ENCODE data around the gene OXGR1. TPM values are rescaled to one million over a fixed set of nuclear protein-coding genes. Genes with fewer than 3 reads are reported as not detected.

OXGR1 gene
- total and polyA plus RNA-seq, 2 of the 4 experiments (the other 2 are of a cell fraction): not detected

GRCh38 chr13:97005625-97006262 lies 11.5 kb upstream of the OXGR1 start:
- Histone ChIP-seq H3K27me3 (ENCODE audit: control insufficient read depth, insufficient read depth, low read length) (peaks cover 5% of the 10 kb centered on the region; the same call in 1 of the 2 replicates), H3K23ac (ENCODE audit: low read depth, low read length) (peak overlapping the region; percentile 74), H3K14ac (replicated peaks; ENCODE audit: low read depth, low read length) (peak overlapping the region; percentile 64), H2BK15ac (ENCODE audit: low read depth, low read length) (peak overlapping the region; percentile 22; the same call in 1 of the 3 replicates), H3K9me1 (ENCODE audit: insufficient read depth, low read length) (peaks cover 15% of the 10 kb centered on the region), H3K4me2 (ENCODE audit: low read depth, low read length) (peak overlapping the region; percentile 64), H2AK5ac (ENCODE audit: low read depth, low read length) (peak overlapping the region; percentile 72; the same call in 1 of the 2 replicates), H4K8ac (ENCODE audit: low read depth in 2 of 2, low read length in 2 of 2) (peak overlapping the region in 1 of 2 experiments; percentile 90; a peak in 2 of 4 replicates), H3K79me1 (ENCODE audit: low read depth in 1 of 2, low read length in 2 of 2) (no peaks in the 10 kb centered on the region), H3K4me1 (ENCODE audit: control insufficient read depth, insufficient read depth, low read length) (peaks cover 9% of the 10 kb centered on the region), H4K5ac (ENCODE audit: low read depth, low read length) (no peak overlapping the region), H2AK9ac (replicated peaks; ENCODE audit: low read depth, low read length, poor library complexity) (peak overlapping the region; percentile 31), H3K18ac (ENCODE audit: low read depth, low read length) (peak overlapping the region; percentile 69; the same call in 1 of the 2 replicates), H2BK20ac (ENCODE audit: low read depth, low read length) (peak overlapping the region; percentile 97), H3K4ac (ENCODE audit: low read depth, low read length) (peak overlapping the region; percentile 87), H2AFZ (replicated peaks; ENCODE audit: low read length, poor library complexity) (peak overlapping the region; percentile 87), H3K9ac (ENCODE audit: low read depth, low read length) (no peak overlapping the region), H3K27ac (ENCODE audit: insufficient read depth, low read length) (peak overlapping the region; percentile 46), H4K20me1 (ENCODE audit: insufficient read depth, low read length) (no peaks in the 10 kb centered on the region), H3K36me3 (ENCODE audit: control insufficient read depth, insufficient read depth, low read length) (no peaks in the 10 kb centered on the region), H3K56ac (ENCODE audit: extremely low read depth, insufficient read depth, low read length) (peak overlapping the region; percentile 77; the same call in 1 of the 2 replicates), H3K9me3 (ENCODE audit: control insufficient read depth, insufficient read depth, low read length) (no peaks in the 10 kb centered on the region), H2BK120ac (ENCODE audit: low read depth, low read length) (peak overlapping the region; percentile 97), H4K91ac (ENCODE audit: insufficient read depth, low read depth, low read length) (peak overlapping the region; percentile 47), H3K4me3 (ENCODE audit: insufficient read depth, low read depth, low read length) (no peak overlapping the region), H2BK5ac (ENCODE audit: low read depth, low read length, poor library complexity, severe bottlenecking) (peak overlapping the region; percentile 46)
- dilution Hi-C loops (cut with HindIII; ENCODE audit: low sequenced_read_pairs, unreplicated experiment) (no loop called here), in situ Hi-C loops (cut with MboI; ENCODE audit: low sequenced_read_pairs) (no loop called here), intact Hi-C loops (cut with micrococcal nuclease) (no loop called here)
- peak; percentile 82 for ATAC-seq (ENCODE audit: low read depth)
- no peak for TF ChIP-seq RAD21 (IDR thresholded peaks at IDR 0.05; ENCODE audit: low read length)
- TF ChIP-seq ELK1 (IDR thresholded peaks at IDR 0.05; ENCODE audit: borderline replicate concordance, low read depth, low read length): no peak
- TF ChIP-seq RCOR1 (IDR thresholded peaks at IDR 0.05; ENCODE audit: insufficient replicate concordance, low read length): no peak
- TF ChIP-seq CEBPB (IDR thresholded peaks at IDR 0.05; ENCODE audit: low read depth, low read length): no peak
- TF ChIP-seq SMC3 (IDR thresholded peaks at IDR 0.05; ENCODE audit: low read depth, low read length): no peak
- TF ChIP-seq MAFK (IDR thresholded peaks at IDR 0.05; ENCODE audit: low read depth, low read length): no peak
- no peak for TF ChIP-seq CHD1 (IDR thresholded peaks at IDR 0.05; ENCODE audit: low read depth, low read length)
- no peak for TF ChIP-seq MAZ (IDR thresholded peaks at IDR 0.05; ENCODE audit: borderline replicate concordance, low read depth, low read length)
- TF ChIP-seq RFX5 (IDR thresholded peaks at IDR 0.05; ENCODE audit: low read depth, low read length): no peak
- no peak for TF ChIP-seq FOS (IDR thresholded peaks at IDR 0.05; ENCODE audit: low read depth, low read length)
- no peak for TF ChIP-seq USF2 (IDR thresholded peaks at IDR 0.05; ENCODE audit: low read depth, low read length)
- TF ChIP-seq NFE2L2 (IDR thresholded peaks at IDR 0.05; ENCODE audit: low read depth, low read length): no peak
- no peak for TF ChIP-seq MXI1 (IDR thresholded peaks at IDR 0.05; ENCODE audit: borderline replicate concordance, low read depth, low read length)
- no TSS peak for BruUV-seq (replicated peaks)
- ChIA-PET CTCF (interaction anchor here (0.6 to 1.4 kb wide), 5 partner anchors 12 to 756 kb away, joined by 3 to 5 read pairs (median 3); no protein-coding TSS in a partner anchor), POLR2A (ENCODE audit: unreplicated experiment) (no interaction called here)
- DNase-seq: peak; percentile 76
- no CpG with 5 or more reads among the region's 1 CpG for WGBS, 2 experiments (ENCODE audit: extremely low coverage in 2 of 2, insufficient read length in 1 of 2)
